GM12873 (cell line): ENCODE data around the gene ANO10.

ENCODE experiments used
- CTCF ChIP-seq: IDR thresholded peaks from 2 replicates; pipeline ENCODE4 v1.5.1; 2012; ENCODE audit warnings: low read depth, mild to moderate bottlenecking, moderate library complexity, low read length, control low read depth; ENCODE audit not compliant: insufficient read depth; ENCODE audit errors: missing control alignments

The ANO10 gene

GRCh38 chr3:43632986-43633385 is 11.2 kb upstream of the ANO10 start:
- no peak for TF ChIP-seq CTCF

GRCh38 chr3:43632269-43632733 is 10.5 kb upstream of the ANO10 start:
- TF ChIP-seq CTCF: no peak

GRCh38 chr3:43629741-43630140 is 7.9 kb upstream of the ANO10 start:
- no peak for TF ChIP-seq CTCF

GRCh38 chr3:43629257-43629656 is 7.4 kb upstream of the ANO10 start:
- no peak for TF ChIP-seq CTCF

- no peak for TF ChIP-seq CTCF
Observed at GRCh38 chr3:43627360-43627759, 5.5 kb upstream of the ANO10 start.

GRCh38 chr3:43624619-43625305 is 3.0 kb upstream of the ANO10 start:
- no peak for TF ChIP-seq CTCF

GRCh38 chr3:43620831-43621655 is 768 bp downstream of the ANO10 start:
- no peak for TF ChIP-seq CTCF
